WERI-Rb-1 (cell line): ENCODE results near the gene CYGB.

Experiments used
- DNase-seq: peaks from one replicate; pipeline ENCODE4 v3.0.0-alpha.2; 2020
- H3K27ac ChIP-seq: fragments of 250-450 bp; sonication (Bioruptor Pico); 2 replicates; pipeline ENCODE4 v1.5.1; 2020; ENCODE audit warnings: mild to moderate bottlenecking, moderate library complexity
- H3K27me3 ChIP-seq: fragments of 250-450 bp; sonication (Bioruptor Pico); 2 replicates; pipeline ENCODE4 v1.5.1; 2021; ENCODE audit warnings: mild to moderate bottlenecking, low read depth, moderate library complexity; ENCODE audit not compliant: insufficient read depth, severe bottlenecking
- H3K36me3 ChIP-seq: fragments of 250-450 bp; sonication (Bioruptor Pico); 2 replicates; pipeline ENCODE4 v1.5.1; 2020; ENCODE audit warnings: mild to moderate bottlenecking, moderate library complexity
- H3K4me3 ChIP-seq: 2 replicates; pipeline ENCODE4 v1.5.1; 2011; ENCODE audit warnings: low read depth, mild to moderate bottlenecking, control low read depth, low read length
- H3K9me3 ChIP-seq: fragments of 250-450 bp; sonication (Bioruptor Pico); 2 replicates; pipeline ENCODE4 v1.5.1; 2021; ENCODE audit warnings: mild to moderate bottlenecking, moderate library complexity; ENCODE audit not compliant: severe bottlenecking
- TF ChIP-seq, protein P1 (sequence below): IDR thresholded peaks from 2 replicates; pipeline ENCODE4 v1.5.1; 2011; ENCODE audit warnings: low read depth, mild to moderate bottlenecking, control low read depth, inconsistent platforms, low read length

CYGB gene

DNA sequence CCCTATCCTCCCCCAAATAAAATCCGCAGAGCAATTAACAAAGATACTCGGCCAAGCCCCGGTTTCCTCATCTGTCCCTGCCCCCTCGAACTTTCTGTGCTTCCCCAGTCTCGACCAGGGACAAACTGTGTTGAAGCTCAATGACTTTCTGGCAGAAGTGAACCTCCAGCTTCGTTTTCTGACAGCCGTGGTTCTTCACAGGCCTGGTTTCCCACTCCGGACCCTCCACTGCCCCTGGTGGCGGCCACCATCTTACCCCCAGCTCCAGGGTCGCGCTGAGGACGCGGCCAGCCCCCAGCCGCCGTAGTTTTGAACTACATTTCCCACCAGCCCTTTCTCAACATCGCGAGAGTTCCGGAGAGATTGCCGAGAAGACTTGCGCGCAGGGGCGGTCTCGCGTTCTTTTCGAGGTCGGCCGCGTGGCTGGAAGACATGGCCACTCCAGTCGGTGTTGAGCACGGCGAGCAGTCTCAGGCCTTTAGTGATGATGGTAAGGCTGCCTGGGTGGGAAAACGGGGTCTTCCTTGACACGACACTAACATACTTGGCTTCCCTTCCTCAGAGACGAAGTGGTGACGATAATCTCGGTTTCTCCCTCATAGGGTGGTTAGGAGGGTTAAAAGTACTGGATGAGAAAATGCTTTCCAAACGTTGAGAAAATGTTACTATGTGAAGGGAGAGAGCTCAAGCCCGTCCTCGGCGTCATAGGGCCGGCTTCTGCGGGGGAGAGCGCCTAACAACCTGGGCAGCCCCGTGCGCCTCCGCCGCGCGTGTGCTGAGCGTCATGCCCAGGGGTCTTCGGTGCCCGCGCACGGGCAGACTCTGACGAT, 20.1 kb upstream of the CYGB start:
- peaks cover 48% of the 10 kb centered on the region for H3K36me3 ChIP-seq
- TF ChIP-seq, protein P1, sequence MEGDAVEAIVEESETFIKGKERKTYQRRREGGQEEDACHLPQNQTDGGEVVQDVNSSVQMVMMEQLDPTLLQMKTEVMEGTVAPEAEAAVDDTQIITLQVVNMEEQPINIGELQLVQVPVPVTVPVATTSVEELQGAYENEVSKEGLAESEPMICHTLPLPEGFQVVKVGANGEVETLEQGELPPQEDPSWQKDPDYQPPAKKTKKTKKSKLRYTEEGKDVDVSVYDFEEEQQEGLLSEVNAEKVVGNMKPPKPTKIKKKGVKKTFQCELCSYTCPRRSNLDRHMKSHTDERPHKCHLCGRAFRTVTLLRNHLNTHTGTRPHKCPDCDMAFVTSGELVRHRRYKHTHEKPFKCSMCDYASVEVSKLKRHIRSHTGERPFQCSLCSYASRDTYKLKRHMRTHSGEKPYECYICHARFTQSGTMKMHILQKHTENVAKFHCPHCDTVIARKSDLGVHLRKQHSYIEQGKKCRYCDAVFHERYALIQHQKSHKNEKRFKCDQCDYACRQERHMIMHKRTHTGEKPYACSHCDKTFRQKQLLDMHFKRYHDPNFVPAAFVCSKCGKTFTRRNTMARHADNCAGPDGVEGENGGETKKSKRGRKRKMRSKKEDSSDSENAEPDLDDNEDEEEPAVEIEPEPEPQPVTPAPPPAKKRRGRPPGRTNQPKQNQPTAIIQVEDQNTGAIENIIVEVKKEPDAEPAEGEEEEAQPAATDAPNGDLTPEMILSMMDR, result peak; percentile 78
- no peaks in the 10 kb centered on the region for H3K27me3 ChIP-seq
- peak; percentile 98 for DNase-seq
- H3K27ac ChIP-seq, result peak overlapping the region; percentile 93
- peak overlapping the region; percentile 73 for H3K4me3 ChIP-seq
- H3K9me3 ChIP-seq, result no peaks in the 10 kb centered on the region

DNA sequence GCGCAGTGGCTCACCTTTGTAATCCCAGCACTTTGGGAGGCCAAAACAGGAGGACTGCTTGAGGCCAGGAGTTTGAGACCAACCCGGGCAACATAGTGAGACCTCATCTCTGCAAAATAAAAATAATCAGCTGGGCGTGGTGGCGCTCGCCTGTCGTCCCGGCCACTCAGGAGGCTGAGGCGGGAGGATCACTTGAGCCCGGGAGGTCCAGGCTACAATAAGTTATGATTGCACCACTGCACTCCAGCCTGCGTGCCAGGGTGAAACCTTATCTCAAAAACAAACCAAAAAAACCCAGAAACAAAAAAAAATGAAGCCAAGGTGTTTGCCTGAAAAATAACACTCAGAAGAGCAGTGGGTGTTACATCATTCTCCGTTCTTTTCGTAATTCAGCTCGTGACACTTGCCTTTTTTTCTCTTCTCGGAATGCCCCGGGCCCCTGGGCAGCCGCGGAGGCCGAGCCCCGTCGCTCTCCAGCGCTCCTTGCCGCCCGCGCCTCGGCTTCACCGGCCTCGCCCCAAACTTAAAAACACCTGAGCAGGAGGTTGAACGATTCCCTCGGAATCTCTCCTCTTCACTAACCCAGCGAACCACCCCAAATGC, 19.4 kb upstream of the CYGB start:
- Histone ChIP-seq H3K36me3 (peaks cover 43% of the 10 kb centered on the region), H3K9me3 (no peaks in the 10 kb centered on the region), H3K27me3 (no peaks in the 10 kb centered on the region), H3K4me3 (peak overlapping the region; percentile 73), H3K27ac (peak overlapping the region; percentile 93)
- TF ChIP-seq, protein P1, result no peak
- no peak for DNase-seq

DNA sequence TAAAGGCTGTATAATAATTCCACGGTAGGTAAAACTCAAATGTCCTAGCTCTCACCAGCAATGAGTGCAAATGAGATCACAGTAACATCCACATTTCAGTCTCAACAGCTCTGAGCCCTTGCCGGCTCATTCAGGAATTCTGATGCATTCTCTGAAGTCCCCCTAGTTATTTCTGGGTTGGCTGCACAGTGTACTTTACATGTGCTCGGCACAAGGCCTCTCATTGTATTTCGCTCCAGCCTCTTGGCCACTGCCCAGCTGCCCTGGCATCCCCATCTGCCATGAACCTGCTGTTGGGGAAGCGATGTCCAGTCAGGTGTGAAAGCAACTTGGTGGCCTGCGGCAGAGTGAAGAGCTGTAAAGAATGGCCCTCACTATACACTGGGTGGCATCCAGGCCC, 16.6 kb upstream of the CYGB start:
- no peak for DNase-seq
- peaks cover 15% of the 10 kb centered on the region for H3K36me3 ChIP-seq
- H3K9me3 ChIP-seq, result no peaks in the 10 kb centered on the region
- TF ChIP-seq, protein P1, result no peak
- no peaks in the 10 kb centered on the region for H3K27me3 ChIP-seq
- H3K27ac ChIP-seq, result no peak overlapping the region
- H3K4me3 ChIP-seq, result no peak overlapping the region

DNA sequence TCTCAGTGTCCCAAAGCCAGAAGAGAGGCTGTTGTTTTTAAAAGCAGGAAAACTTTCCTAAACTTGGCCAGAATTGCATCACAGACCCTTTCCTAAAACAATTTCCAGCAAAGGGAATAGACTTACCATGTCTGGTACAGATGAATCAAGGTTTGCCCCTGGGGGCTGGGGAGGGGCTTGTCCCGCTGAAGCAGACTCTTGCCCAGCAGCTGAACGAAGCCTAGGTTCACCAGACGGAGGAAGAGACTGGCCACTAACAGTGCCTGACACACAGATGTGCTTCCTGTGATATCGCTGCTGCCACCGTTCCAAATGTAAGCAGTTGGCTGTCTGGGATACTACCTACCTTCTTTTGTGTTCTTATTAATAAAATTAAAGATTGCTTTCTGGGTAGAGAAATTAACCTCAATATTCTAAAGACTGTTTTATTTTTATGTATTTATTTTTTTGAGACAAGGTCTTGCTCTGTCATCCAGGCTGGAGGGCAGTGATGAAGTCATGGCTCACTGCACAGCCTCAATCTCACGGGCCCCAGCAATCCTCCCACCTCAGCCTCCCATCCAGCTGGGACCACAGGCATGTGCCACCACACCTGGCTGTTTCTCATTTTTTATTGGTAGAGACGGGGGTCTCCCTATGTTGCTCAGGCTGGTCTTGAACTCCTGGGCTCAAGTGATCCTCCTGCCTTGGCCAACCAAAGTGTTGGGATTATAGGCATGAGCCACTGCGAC, 15.8 kb upstream of the CYGB start:
- Histone ChIP-seq H3K4me3 (no peak overlapping the region), H3K36me3 (peaks cover 8% of the 10 kb centered on the region), H3K27me3 (no peaks in the 10 kb centered on the region), H3K9me3 (no peaks in the 10 kb centered on the region), H3K27ac (no peak overlapping the region)
- no peak for DNase-seq
- TF ChIP-seq, protein P1, result no peak

DNA sequence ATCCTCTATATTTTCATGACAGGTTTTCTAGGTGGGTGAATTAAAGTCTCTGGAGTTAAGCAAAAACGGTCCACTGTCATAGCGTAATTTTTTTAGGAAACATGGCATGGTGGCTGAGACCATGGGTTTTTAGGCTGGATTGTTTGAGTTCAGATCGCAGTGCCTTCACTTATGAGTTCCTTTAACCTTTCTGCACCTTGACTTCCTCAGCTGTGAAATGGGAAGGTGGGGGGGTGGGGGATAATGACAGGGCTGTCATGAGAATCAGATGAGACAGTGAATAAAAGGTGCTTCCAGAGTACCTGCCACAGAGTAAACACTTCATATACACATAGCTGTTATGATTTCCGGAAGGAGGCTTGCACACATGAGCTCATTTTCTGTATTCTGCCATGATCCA, 14.2 kb upstream of the CYGB start:
- TF ChIP-seq, protein P1, result no peak
- Histone ChIP-seq H3K27me3 (no peaks in the 10 kb centered on the region), H3K27ac (peak overlapping the region; percentile 40), H3K9me3 (no peaks in the 10 kb centered on the region), H3K36me3 (no peaks in the 10 kb centered on the region; the same call in 1 of the 2 replicates), H3K4me3 (no peak overlapping the region)
- DNase-seq, result no peak
